Measurements from ENCODE around the gene CCM2. TPM values are rescaled to one million over a fixed set of nuclear protein-coding genes. Genes with fewer than 3 reads are reported as not detected.

CCM2 gene
- total RNA-seq, 1 donor from 2014 or later, result 35.7 TPM

GRCh38 chr7:44959433-44959951 lies 40.5 kb upstream of the CCM2 start:
- H3K4me3 Mint-ChIP-seq, result no peak overlapping the region
- no peaks in the 10 kb centered on the region for H3K36me3 Mint-ChIP-seq (ENCODE audit: low read depth)
- peaks cover 5% of the 10 kb centered on the region for H3K4me1 Mint-ChIP-seq
- H3K9me3 Mint-ChIP-seq, result no peaks in the 10 kb centered on the region
- H3K27ac Mint-ChIP-seq (ENCODE audit: unreplicated experiment), result no peak overlapping the region
- no peak for DNase-seq (ENCODE audit: low read depth, low spot score)
- H3K27me3 Mint-ChIP-seq (ENCODE audit: low read depth), result peaks cover 12% of the 10 kb centered on the region
- TF ChIP-seq CTCF (conservative IDR thresholded peaks at IDR 0.05), result no peak

DNA sequence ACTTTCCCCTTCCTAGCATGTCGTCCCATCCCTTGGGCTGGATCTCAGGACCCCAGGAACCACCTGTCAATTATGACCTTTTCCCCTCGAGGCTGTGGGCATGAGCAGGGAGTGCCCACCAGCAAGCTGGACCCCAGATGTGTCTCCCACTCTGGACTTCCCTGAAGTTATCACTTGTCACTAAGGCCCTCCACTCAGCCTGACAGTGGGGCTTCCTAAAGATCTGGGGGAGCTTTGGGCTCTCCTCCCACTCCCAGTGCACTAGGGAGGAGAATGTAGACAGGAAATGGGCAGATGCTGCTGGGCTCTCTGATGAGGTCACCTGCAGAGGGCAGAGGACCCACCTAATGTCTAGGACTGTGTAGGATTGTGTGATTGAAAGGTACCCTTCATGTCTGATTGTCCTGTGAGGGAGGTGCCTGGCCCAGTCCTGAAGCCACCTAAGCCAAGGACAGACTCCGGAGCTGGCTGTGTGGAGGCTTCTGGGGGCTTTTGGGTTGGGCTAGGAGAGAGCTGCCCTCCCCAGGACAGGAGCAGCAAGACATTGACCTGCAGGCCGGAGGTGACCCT lies 39.9 kb upstream of the CCM2 start:
- no peaks in the 10 kb centered on the region for H3K9me3 Mint-ChIP-seq
- no peak overlapping the region for H3K27ac Mint-ChIP-seq (ENCODE audit: unreplicated experiment)
- no peaks in the 10 kb centered on the region for H3K36me3 Mint-ChIP-seq (ENCODE audit: low read depth)
- H3K27me3 Mint-ChIP-seq (ENCODE audit: low read depth), result peaks cover 12% of the 10 kb centered on the region
- no peak for TF ChIP-seq CTCF (conservative IDR thresholded peaks at IDR 0.05)
- peaks cover 1% of the 10 kb centered on the region for H3K4me1 Mint-ChIP-seq
- no peak for DNase-seq (ENCODE audit: low read depth, low spot score)
- no peak overlapping the region for H3K4me3 Mint-ChIP-seq

DNA sequence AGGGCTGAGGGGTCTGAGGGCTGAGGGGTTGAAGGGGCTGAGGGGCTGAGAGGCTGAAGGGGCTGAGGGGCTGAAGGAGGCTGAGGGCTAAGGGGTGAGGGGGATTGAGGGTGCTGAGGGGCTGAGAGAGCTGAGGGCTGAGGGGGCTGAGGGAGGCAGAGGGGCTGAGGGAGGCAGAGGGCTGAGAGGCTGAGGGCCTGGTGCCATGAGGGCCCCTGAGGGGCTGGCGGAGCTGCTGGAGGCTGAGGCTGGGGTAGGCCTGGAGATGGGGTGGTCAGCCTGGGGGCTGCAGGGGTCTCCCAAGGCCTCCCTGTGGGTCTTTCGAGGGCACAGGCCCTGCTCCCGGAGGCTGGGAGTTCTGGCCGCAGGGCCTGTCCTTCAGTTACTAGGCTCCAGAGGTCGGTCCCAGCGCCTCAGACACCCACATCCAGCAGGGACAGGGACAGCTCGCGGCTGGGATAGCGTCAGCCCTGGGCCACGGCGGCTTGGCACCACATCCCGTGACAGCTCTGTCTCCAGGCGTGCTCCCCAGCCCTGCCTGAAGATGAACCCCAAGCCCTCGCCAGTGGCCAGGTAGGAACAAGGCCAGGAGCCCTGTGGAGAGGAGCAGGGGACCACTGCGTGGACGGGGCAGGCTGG lies 38.0 kb upstream of the CCM2 start:
- no peak overlapping the region for H3K4me3 Mint-ChIP-seq
- no peak for TF ChIP-seq CTCF (conservative IDR thresholded peaks at IDR 0.05)
- no peak for DNase-seq (ENCODE audit: low read depth, low spot score)

GRCh38 chr7:44962483-44963251 lies 37.3 kb upstream of the CCM2 start:
- no peak overlapping the region for H3K4me3 Mint-ChIP-seq

More for the DNA sequence above, 38.0 kb upstream of the CCM2 start:
- Mint-ChIP-seq H3K36me3 (ENCODE audit: low read depth) (no peaks in the 10 kb centered on the region), H3K4me1 (no peaks in the 10 kb centered on the region), H3K9me3 (no peaks in the 10 kb centered on the region), H3K27me3 (ENCODE audit: low read depth) (peaks cover 12% of the 10 kb centered on the region), H3K27ac (ENCODE audit: unreplicated experiment) (no peak overlapping the region)

More at GRCh38 chr7:44962483-44963251, 37.3 kb upstream of the CCM2 start:
- Mint-ChIP-seq H3K4me1 (no peaks in the 10 kb centered on the region), H3K27me3 (ENCODE audit: low read depth) (peaks cover 12% of the 10 kb centered on the region), H3K36me3 (ENCODE audit: low read depth) (no peaks in the 10 kb centered on the region), H3K9me3 (no peaks in the 10 kb centered on the region), H3K27ac (ENCODE audit: unreplicated experiment) (no peak overlapping the region)
- DNase-seq (ENCODE audit: low read depth, low spot score), result no peak
- TF ChIP-seq CTCF (conservative IDR thresholded peaks at IDR 0.05), result no peak

All from neural crest cell (in vitro differentiated cells).